Upper lobe of left lung (tissue), 6 donors: ENCODE measurements around the gene TREM2. TPM values are rescaled to one million over a fixed set of nuclear protein-coding genes. Genes with fewer than 3 reads are reported as not detected.
"Not testable (repeated sequence)": the region's sequence is repeated elsewhere in the genome, so short reads cannot be mapped to it uniquely, and the experiment has no call there.

Source experiments
- ATAC-seq, 2 donors: fragments of 200-7000 bp; cut with Tn5 transposase; one replicate each; pipeline ENCODE4 v1.9.1; 2022; ENCODE audit warnings: mild to moderate bottlenecking in 2 of 2, moderate library complexity in 2 of 2; ENCODE audit not compliant: low FRiP score in 2 of 2
- DNase-seq, 2 donors: peaks; one replicate each; pipeline ENCODE4 v3.0.0-alpha.2; 2019 to 2020
- H3K27ac ChIP-seq, 4 donors: fragments of 200-600 bp; sonication (generic); one replicate each; pipeline ENCODE4 v1.5.1; 2016 to 2019
- H3K27me3 ChIP-seq, 4 donors: fragments of 200-600 bp; sonication (generic); one replicate each; pipeline ENCODE4 v1.5.1; 2017 to 2019
- H3K36me3 ChIP-seq, 4 donors: fragments of 200-600 bp; sonication (generic); one replicate each; pipeline ENCODE4 v1.5.1; 2016 to 2019
- H3K4me1 ChIP-seq, 4 donors: fragments of 200-600 bp; sonication (generic); one replicate each; pipeline ENCODE4 v1.5.1; 2018 to 2019
- H3K4me3 ChIP-seq, 4 donors: fragments of 200-600 bp; sonication (generic); one replicate each; pipeline ENCODE4 v1.5.1; 2017 to 2019; ENCODE audit warnings: mild to moderate bottlenecking in 2 of 4, moderate library complexity in 1 of 4
- H3K9me3 ChIP-seq, 4 donors: fragments of 200-600 bp; sonication (generic); one replicate each; pipeline ENCODE4 v1.5.1; 2018 to 2019
- EP300 ChIP-seq, 4 donors: sonication (generic); formaldehyde crosslinking; IDR thresholded peaks; one replicate each; pipeline ENCODE4 v1.5.1; 2017; ENCODE audit warnings: antibody characterized with exemption in 4 of 4, control low read depth in 2 of 4
- POLR2A ChIP-seq, 4 donors: fragments of 450-650 bp; IDR thresholded peaks; one replicate each; pipeline ENCODE4 v1.5.1; 2016 to 2017; ENCODE audit warnings: antibody characterized with exemption in 4 of 4, mild to moderate bottlenecking in 2 of 4
- POLR2AphosphoS5 ChIP-seq, 2 donors: sonication (generic); formaldehyde crosslinking; IDR thresholded peaks; one replicate each; pipeline ENCODE4 v1.5.1; 2017; ENCODE audit warnings: antibody characterized with exemption in 2 of 2
- WGBS, 2 donors: methylation state at CpG; one replicate each; pipeline ENCODE4 v1.1.5; 2017 to 2018; 5-methylcytosine and 5-hydroxymethylcytosine counted together
- total RNA-seq, 6 donors: library from RNA; depleted of rRNA in 4 of 6; stranded (reverse); fragments of >200 nt in 4 of 6; gene quantifications; one replicate each; pipeline versions ENCODE4 v1.1.0 to v1.2.1, GENCODE V29; 2016 to 2021
- TF ChIP-seq, protein P1 (sequence below), 6 experiments: fragments of 450-650 bp in 4 of 6; fragments of 200-600 bp in 2 of 6; sonication (generic) in 2 of 6; IDR thresholded peaks; one replicate each; pipeline ENCODE4 v1.5.1; 2016 to 2019; ENCODE audit warnings: antibody characterized with exemption in 6 of 6
- donor health status: DM: no; HTN: no; CAD: no; lungs with moderate emphysema.
- donor health status: DM: no; HTN: yes; CAD: no; lungs with severe emphysema.

The TREM2 gene
- total RNA-seq, 6 donors from 2014 or later, result 6.5 to 66.6 (median 41.0) TPM

DNA sequence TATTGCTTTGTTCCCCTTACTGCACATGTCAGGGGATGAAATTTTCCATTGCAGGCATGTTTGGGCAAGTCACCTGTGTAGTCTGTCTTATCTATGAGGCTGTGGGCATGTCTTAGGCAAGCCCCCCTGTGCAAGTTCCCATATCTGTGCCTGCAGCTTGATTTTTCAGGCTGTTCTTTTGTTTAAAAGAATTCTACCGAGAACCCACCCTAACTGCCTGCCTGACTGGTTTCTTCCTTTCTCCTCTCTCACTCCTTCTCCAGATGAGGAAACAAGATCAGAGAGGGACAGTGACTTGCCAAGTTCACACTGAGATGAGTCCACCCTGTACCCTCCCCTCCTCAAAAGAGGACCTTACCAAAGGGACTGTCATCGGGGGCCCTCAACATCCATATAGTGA lies 27.1 kb upstream of the TREM2 start:
- WGBS, 2 donors, result 95 to 100% methylated on average over 2 of the region's 2 CpGs
- H3K9me3 ChIP-seq, result peaks cover 0 to 9% (median 7%) of the 10 kb centered on the region in 4 donors
- no peak for ATAC-seq
- H3K36me3 ChIP-seq, result no peaks in the 10 kb centered on the region
- no peaks in the 10 kb centered on the region for H3K27me3 ChIP-seq
- TF ChIP-seq, protein P1, sequence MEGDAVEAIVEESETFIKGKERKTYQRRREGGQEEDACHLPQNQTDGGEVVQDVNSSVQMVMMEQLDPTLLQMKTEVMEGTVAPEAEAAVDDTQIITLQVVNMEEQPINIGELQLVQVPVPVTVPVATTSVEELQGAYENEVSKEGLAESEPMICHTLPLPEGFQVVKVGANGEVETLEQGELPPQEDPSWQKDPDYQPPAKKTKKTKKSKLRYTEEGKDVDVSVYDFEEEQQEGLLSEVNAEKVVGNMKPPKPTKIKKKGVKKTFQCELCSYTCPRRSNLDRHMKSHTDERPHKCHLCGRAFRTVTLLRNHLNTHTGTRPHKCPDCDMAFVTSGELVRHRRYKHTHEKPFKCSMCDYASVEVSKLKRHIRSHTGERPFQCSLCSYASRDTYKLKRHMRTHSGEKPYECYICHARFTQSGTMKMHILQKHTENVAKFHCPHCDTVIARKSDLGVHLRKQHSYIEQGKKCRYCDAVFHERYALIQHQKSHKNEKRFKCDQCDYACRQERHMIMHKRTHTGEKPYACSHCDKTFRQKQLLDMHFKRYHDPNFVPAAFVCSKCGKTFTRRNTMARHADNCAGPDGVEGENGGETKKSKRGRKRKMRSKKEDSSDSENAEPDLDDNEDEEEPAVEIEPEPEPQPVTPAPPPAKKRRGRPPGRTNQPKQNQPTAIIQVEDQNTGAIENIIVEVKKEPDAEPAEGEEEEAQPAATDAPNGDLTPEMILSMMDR (IDR thresholded peaks at IDR 0.05), result no peak
- TF ChIP-seq EP300 (IDR thresholded peaks at IDR 0.05) (no peak), POLR2A (IDR thresholded peaks at IDR 0.05) (no peak), POLR2AphosphoS5 (IDR thresholded peaks at IDR 0.05) (no peak)
- no peak overlapping the region for H3K27ac ChIP-seq
- no peaks in the 10 kb centered on the region for H3K4me1 ChIP-seq
- no peak overlapping the region for H3K4me3 ChIP-seq
- DNase-seq, result no peak

DNA sequence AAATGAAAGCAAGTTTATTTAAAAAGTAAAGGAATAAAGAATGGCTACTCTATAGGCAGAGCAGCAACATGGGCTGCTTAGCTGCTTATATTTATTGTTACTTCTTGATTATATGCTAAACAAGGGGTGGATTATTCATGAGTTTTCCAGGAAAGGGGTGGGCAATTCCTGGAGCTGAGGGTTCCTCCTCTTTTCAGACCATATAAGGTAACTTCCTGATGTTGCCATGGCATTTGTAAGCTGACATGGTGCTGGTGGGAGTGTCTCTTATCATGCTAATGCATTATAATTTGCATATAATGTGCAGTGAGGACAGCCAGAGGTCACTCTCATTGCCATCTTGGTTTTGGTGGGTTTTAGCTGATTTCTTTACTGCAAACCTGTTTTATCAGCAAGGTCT lies 26.1 kb upstream of the TREM2 start:
- not testable (repeated sequence) for H3K4me1 ChIP-seq, ATAC-seq, H3K4me3 ChIP-seq, H3K9me3 ChIP-seq, DNase-seq, H3K27me3 ChIP-seq, H3K27ac ChIP-seq, H3K36me3 ChIP-seq

DNA sequence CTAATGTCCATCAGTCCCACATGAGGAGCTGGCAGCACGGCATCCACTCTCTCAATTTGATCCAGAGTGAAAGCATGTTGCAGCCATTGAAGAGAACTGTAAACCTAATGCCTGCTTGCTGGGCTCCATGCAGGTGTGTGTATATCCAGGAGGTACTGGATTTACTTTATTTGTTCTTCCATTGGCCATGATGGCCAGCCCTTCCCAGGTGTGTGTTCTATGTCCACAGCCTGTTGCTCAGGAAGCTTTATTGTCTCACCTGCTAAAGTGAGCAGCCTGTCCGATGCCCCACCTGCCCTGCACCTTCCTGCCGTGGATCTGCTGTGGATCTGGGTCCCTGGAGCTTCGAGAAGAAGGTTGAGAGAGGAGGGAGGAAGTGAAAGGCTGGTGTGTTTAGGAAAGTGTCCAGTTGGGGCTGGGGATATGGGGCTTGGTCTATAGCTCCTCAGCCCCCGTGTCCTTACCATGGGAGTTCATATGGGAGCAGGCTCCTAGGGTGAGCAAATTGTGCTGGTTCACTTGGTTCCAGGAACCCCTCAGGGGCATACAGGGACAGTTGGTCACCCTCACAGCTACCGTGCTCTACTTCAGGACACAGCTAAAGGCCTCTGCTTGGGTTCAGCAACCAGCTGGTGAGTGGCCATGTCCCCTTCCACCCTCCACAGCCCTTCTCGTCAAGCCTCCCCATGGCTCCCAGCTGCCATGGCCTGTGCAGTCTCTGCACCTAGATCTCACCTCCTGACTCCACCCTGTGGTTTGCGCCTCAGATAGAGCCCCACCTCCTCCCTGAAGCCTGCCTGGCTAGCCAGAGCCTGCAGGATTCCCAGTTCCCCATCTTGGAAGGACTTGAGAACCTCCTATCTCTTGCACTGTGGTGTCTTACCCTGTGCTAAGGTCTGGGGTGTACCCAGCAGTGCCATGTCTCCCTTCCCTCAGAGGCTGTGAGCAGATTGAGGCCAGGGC lies 25.3 kb upstream of the TREM2 start:
- DNase-seq (no peak), ATAC-seq (no peak)
- no peaks in the 10 kb centered on the region for H3K4me1 ChIP-seq
- WGBS, 2 donors, result 86 to 91% methylated on average over 5 to 8 of the region's 8 CpGs
- H3K4me3 ChIP-seq, result no peak overlapping the region
- no peaks in the 10 kb centered on the region for H3K27me3 ChIP-seq
- H3K27ac ChIP-seq, result no peak overlapping the region
- no peaks in the 10 kb centered on the region for H3K36me3 ChIP-seq
- H3K9me3 ChIP-seq, result peaks cover 0 to 9% (median 7%) of the 10 kb centered on the region in 4 donors
- TF ChIP-seq POLR2AphosphoS5 (IDR thresholded peaks at IDR 0.05), result no peak
- TF ChIP-seq, protein P1 (IDR thresholded peaks at IDR 0.05), result no peak
- no peak for TF ChIP-seq EP300 (IDR thresholded peaks at IDR 0.05)

DNA sequence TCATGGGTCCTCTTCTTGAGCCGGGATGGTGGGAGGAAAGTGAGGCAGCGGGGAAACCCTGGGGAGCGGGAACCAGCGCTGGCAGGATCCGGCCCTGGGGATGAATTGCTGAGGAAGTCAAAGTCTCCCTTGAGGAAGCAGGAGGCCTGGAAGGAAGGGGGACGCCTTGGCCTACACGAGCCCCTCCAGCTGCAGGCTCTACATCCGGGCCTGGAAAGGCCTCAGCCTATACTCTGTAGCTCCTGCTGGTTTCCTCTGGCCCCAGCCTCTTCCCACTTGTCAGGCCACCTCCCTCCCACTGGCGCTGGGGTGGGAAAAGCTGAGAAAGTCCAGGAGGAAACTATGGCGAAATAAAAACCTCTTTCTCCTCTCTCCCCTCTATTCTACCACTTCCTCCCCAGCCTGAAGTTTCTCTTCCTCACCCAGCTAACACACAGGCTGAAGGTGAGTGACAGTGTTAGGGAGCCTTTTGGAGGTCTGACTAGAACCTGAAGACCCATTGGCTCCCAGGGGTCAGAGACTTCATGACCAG lies 23.2 kb upstream of the TREM2 start:
- H3K36me3 ChIP-seq, result no peaks in the 10 kb centered on the region
- WGBS, 2 donors, result 64 to 74% methylated on average over 10 of the region's 10 CpGs
- DNase-seq (peak in 1 of 2 donors; percentile 32), ATAC-seq (peak; percentile 12 to 34)
- H3K9me3 ChIP-seq, result peaks cover 0 to 9% (median 7%) of the 10 kb centered on the region in 4 donors
- H3K4me3 ChIP-seq, result no peak overlapping the region
- peak in 1 of 4 donors; percentile 40 for TF ChIP-seq POLR2A (IDR thresholded peaks at IDR 0.05)
- TF ChIP-seq, protein P1 (IDR thresholded peaks at IDR 0.05), result no peak
- H3K27me3 ChIP-seq, result no peaks in the 10 kb centered on the region
- H3K4me1 ChIP-seq, result peaks cover 4 to 5% (median 4%) of the 10 kb centered on the region in 4 donors
- peak overlapping the region in 2 of 4 donors; percentile 24 to 54 for H3K27ac ChIP-seq

DNA sequence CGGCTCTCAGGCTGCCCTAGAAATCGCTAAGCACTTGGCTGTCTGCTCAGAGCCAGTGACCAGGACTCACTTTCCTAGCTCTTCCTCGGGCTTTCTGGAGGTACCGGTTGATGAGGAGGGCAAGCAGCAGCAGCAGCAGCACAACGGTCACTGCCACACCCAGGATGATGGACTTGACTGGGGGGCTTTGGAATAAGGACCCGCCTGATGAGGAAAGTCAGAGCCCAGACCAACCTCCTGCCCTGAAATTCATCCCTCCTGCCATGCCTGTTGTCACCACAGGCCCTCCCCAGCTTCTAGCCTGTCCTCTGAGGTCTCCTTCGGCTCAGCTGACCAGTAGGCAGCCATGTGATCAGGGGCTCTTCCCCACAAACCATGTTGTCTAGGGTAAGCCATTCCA lies 21.8 kb upstream of the TREM2 start:
- DNase-seq, result no peak
- 81 to 83% methylated on average over 6 to 7 of the region's 7 CpGs for WGBS, 2 donors
- ATAC-seq, result no peak
- Histone ChIP-seq H3K9me3 (peaks cover 0 to 6% (median 3%) of the 10 kb centered on the region in 4 donors), H3K4me1 (peaks cover 4 to 5% (median 4%) of the 10 kb centered on the region in 4 donors), H3K27me3 (no peaks in the 10 kb centered on the region), H3K36me3 (no peaks in the 10 kb centered on the region), H3K4me3 (no peak overlapping the region), H3K27ac (peak overlapping the region in 1 of 4 donors; percentile 6)
- no peak for TF ChIP-seq POLR2AphosphoS5 (IDR thresholded peaks at IDR 0.05)
- no peak for TF ChIP-seq POLR2A (IDR thresholded peaks at IDR 0.05)
- TF ChIP-seq EP300 (IDR thresholded peaks at IDR 0.05), result no peak
- TF ChIP-seq, protein P1 (IDR thresholded peaks at IDR 0.05), result no peak
